Adipocyte (in vitro differentiated cells): ENCODE measurements around the gene LSP1.

Experiments used
- DNase-seq: peaks from one replicate; pipeline ENCODE4 v3.0.0-alpha.2; 2015; ENCODE audit warnings: low read depth
- H3K27me3 ChIP-seq: replicated peaks from 2 replicates; pipeline ENCODE4 v1.7.0; 2013; ENCODE audit warnings: mild to moderate bottlenecking, low read length, moderate library complexity; ENCODE audit not compliant: control insufficient read depth, insufficient read depth
- H3K36me3 ChIP-seq: 2 replicates; pipeline ENCODE4 v1.7.0; 2013; ENCODE audit warnings: low read length, mild to moderate bottlenecking, moderate library complexity; ENCODE audit not compliant: control insufficient read depth, insufficient read depth, severe bottlenecking
- H3K4me1 ChIP-seq: 2 replicates; pipeline ENCODE4 v1.7.0; 2013; ENCODE audit warnings: mild to moderate bottlenecking, low read length, moderate library complexity; ENCODE audit not compliant: control insufficient read depth, insufficient read depth
- H3K4me3 ChIP-seq: 2 replicates; pipeline ENCODE4 v1.7.0; 2013; ENCODE audit warnings: mild to moderate bottlenecking, low read length, moderate library complexity
- H3K9ac ChIP-seq: 2 replicates; pipeline ENCODE4 v1.7.0; 2013; ENCODE audit warnings: mild to moderate bottlenecking, low read length, moderate library complexity
- H3K9me3 ChIP-seq: 2 replicates; pipeline ENCODE4 v1.7.0; 2013; ENCODE audit warnings: mild to moderate bottlenecking, low read length, moderate library complexity; ENCODE audit not compliant: control insufficient read depth

The LSP1 gene

GRCh38 chr11:1854949-1855885, 2.3 kb downstream of the LSP1 start:
- Histone ChIP-seq H3K9me3 (no peaks in the 10 kb centered on the region), H3K9ac (no peak overlapping the region), H3K27me3 (peaks cover 7% of the 10 kb centered on the region), H3K4me1 (no peaks in the 10 kb centered on the region), H3K36me3 (no peaks in the 10 kb centered on the region), H3K4me3 (no peak overlapping the region)
- no peak for DNase-seq

DNA sequence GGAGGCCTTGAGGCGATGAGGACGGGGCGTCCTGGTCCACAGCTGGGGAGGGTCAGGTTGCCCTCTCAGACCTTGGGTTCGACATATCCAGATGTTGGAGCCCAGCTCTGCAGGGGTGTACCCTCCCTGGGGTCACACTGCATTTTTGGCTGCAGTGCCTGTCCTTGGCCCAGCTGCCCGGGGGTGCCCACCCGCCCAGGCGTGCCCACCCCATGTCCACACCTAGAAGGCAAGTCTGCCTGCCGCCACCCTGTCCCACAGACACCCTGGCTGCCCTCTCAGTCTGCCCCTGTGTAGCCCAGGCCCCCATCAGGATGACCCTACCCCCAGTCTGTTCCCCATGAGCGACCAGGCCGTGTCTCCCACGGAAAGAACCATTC, 3.0 kb downstream of the LSP1 start:
- Histone ChIP-seq H3K9ac (no peak overlapping the region), H3K4me1 (no peaks in the 10 kb centered on the region), H3K4me3 (no peak overlapping the region), H3K9me3 (no peaks in the 10 kb centered on the region), H3K36me3 (no peaks in the 10 kb centered on the region), H3K27me3 (peaks cover 7% of the 10 kb centered on the region)
- no peak for DNase-seq

GRCh38 chr11:1856306-1857005, 3.6 kb downstream of the LSP1 start:
- no peaks in the 10 kb centered on the region for H3K9me3 ChIP-seq
- H3K36me3 ChIP-seq = no peaks in the 10 kb centered on the region
- no peaks in the 10 kb centered on the region for H3K4me1 ChIP-seq
- no peak overlapping the region for H3K9ac ChIP-seq
- no peak overlapping the region for H3K4me3 ChIP-seq
- peaks cover 7% of the 10 kb centered on the region for H3K27me3 ChIP-seq
- no peak for DNase-seq

DNA sequence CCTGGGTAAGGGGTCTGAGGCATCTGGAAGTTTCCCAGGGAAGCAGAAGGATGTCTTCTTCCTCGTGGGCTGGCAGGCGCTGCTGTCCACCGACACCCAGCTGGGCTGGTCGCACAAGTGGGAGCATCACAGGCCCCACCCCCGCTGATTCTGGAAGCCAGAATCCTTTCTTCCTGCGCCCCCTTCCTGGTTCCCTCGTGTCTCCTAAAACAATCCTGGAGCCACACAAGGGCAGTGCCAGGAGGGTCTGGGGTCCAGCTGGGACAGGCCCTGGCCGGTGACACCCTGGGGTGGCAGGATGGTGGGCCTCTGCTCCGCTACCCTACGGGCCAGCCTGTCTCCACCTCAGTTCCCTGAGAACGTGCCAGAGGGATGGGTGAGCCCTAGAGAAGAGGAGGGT, 4.2 kb downstream of the LSP1 start:
- Histone ChIP-seq H3K27me3 (peaks cover 4% of the 10 kb centered on the region), H3K4me3 (no peak overlapping the region), H3K36me3 (no peaks in the 10 kb centered on the region), H3K9me3 (no peaks in the 10 kb centered on the region), H3K4me1 (no peaks in the 10 kb centered on the region), H3K9ac (no peak overlapping the region)
- DNase-seq = no peak

GRCh38 chr11:1858154-1858553, 5.3 kb downstream of the LSP1 start:
- Histone ChIP-seq H3K4me3 (no peak overlapping the region), H3K36me3 (no peaks in the 10 kb centered on the region), H3K4me1 (peaks cover 5% of the 10 kb centered on the region), H3K9me3 (no peaks in the 10 kb centered on the region), H3K9ac (no peak overlapping the region), H3K27me3 (no peaks in the 10 kb centered on the region)
- no peak for DNase-seq

- Histone ChIP-seq H3K36me3 (no peaks in the 10 kb centered on the region), H3K9me3 (no peaks in the 10 kb centered on the region), H3K9ac (no peak overlapping the region), H3K27me3 (no peaks in the 10 kb centered on the region), H3K4me3 (no peak overlapping the region), H3K4me1 (peaks cover 9% of the 10 kb centered on the region)
- DNase-seq = no peak
These were observed 5.7 kb downstream of the LSP1 start for GRCh38 chr11:1858576-1858975.

DNA sequence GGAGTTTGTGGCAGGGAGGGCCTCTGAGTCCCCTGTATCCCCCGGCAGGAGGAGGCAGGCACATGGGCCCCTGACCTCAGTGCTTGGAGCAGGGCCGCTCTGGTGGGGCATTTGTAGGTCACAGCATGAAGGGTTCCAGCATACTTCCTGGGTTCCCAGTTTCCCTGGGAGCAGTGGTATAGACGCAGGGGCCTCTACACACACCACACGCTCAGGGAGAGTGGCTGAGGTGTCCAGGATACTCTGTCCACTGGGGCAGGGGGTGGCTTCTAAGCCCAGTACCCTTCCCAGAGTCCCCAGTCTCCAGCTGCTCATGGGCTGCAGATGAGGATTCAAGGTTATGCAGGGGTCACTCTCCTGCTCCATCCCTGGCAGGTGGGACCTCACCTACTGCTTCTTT, 6.1 kb downstream of the LSP1 start:
- DNase-seq = no peak
- H3K9ac ChIP-seq = no peak overlapping the region
- H3K27me3 ChIP-seq = no peaks in the 10 kb centered on the region
- H3K4me3 ChIP-seq = no peak overlapping the region
- H3K9me3 ChIP-seq = no peaks in the 10 kb centered on the region
- no peaks in the 10 kb centered on the region for H3K36me3 ChIP-seq
- peaks cover 12% of the 10 kb centered on the region for H3K4me1 ChIP-seq

DNA sequence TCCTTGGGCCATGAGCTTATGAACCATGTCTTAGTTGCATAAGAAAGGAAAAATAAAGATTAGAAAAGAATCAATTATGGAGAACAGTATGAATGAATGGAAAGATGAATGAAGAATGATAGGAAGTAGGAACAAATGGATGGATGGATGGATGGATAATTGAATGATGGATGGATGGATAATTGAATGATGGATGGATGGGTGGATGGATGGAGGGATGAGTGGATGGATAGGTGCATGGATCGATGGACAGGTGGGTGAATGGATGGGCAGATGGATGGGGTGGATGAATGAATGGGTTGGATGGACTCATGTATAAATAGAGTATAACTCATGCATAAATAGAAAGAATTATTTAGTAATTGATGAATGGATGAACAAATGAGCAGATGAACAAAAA, 7.2 kb downstream of the LSP1 start:
- DNase-seq = no peak
- no peak overlapping the region for H3K9ac ChIP-seq
- H3K36me3 ChIP-seq = no peaks in the 10 kb centered on the region
- no peaks in the 10 kb centered on the region for H3K9me3 ChIP-seq
- H3K4me1 ChIP-seq = peaks cover 23% of the 10 kb centered on the region
- H3K27me3 ChIP-seq = no peaks in the 10 kb centered on the region
- H3K4me3 ChIP-seq = no peak overlapping the region

GRCh38 chr11:1861435-1862411, 8.8 kb downstream of the LSP1 start:
- H3K4me3 ChIP-seq = no peak overlapping the region
- no peak overlapping the region for H3K9ac ChIP-seq
- DNase-seq = no peak
- no peaks in the 10 kb centered on the region for H3K27me3 ChIP-seq
- H3K4me1 ChIP-seq = peaks cover 26% of the 10 kb centered on the region
- H3K9me3 ChIP-seq = no peaks in the 10 kb centered on the region
- no peaks in the 10 kb centered on the region for H3K36me3 ChIP-seq

- no peaks in the 10 kb centered on the region for H3K36me3 ChIP-seq
- no peak for DNase-seq
- no peak overlapping the region for H3K9ac ChIP-seq
- H3K4me3 ChIP-seq = no peak overlapping the region
- H3K27me3 ChIP-seq = no peaks in the 10 kb centered on the region
- H3K4me1 ChIP-seq = peaks cover 26% of the 10 kb centered on the region
- H3K9me3 ChIP-seq = no peaks in the 10 kb centered on the region
These were observed 9.9 kb downstream of the LSP1 start for GRCh38 chr11:1862588-1863351.
